Mesenteric fat pad (tissue), 1 donor: Measurements from ENCODE around the gene RNU1-3. TPM values are rescaled to one million over a fixed set of nuclear protein-coding genes. Genes with fewer than 3 reads are reported as not detected.

Source experiments
- DNase-seq: peaks from one replicate; pipeline ENCODE4 v3.0.0-alpha.2; 2020; ENCODE audit warnings: low spot score
- total RNA-seq: library from RNA; stranded (reverse); fragmentation: NEBNext Ultra II Directional; extraction: Animal tissue kit (Norgen Biotek cat#: 25700); gene quantifications from one replicate; pipeline ENCODE4 v1.2.1, GENCODE V29; 2021
- donor health status: DM: yes; HTN: yes; CAD: no.

Gene RNU1-3
- total RNA-seq, 1 donor from 2014 or later: 6,165 TPM

DNA sequence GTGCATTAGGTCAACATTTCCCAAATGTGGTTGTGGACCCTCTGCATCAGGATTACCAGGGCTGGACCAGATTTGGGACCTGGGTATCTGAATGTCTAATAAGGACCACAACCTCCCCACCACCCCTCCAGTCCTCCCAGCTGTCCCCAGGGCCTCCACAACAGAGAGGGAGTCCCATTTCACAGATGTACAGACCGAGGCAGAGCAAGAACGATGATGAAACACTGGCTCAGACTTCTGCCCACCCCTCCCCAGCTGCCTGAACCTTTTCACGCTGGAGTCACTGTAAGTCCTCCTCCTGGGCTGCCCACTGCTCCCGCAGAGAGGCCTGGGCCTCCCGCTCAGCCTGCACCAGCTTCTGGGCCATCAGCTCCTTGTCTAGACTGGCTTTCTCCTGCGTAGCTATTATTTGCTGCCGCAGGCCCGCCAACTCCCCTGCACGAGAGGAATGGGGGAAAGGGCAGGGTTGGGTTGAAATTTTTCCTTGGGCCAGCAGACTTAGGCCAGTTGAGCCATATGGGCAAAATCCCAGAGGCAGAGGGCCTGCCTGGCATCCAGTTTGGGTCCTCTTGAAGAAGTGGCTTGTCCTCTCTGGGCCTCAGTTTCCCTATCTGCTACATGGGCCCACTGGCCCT is 45.0 kb downstream of the RNU1-3 start:
- DNase-seq: peak; percentile 91

DNA sequence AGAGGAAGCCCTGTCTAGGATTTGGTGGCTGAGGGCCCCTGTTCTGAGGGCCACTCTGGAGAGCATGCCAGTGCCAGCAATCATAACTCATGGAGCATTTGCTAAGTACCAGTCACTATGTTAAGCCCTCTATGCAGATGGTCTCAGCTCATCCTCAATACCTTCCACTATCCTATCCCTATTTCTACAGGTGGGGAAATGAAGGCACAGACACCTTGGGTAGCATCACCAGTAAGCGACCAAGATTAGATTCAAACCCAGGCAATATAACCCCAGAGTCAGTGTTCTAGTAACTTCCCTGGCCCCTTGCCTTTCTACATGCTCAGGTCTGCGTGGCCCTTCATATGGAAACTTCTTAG is 45.5 kb downstream of the RNU1-3 start:
- DNase-seq: no peak

DNA sequence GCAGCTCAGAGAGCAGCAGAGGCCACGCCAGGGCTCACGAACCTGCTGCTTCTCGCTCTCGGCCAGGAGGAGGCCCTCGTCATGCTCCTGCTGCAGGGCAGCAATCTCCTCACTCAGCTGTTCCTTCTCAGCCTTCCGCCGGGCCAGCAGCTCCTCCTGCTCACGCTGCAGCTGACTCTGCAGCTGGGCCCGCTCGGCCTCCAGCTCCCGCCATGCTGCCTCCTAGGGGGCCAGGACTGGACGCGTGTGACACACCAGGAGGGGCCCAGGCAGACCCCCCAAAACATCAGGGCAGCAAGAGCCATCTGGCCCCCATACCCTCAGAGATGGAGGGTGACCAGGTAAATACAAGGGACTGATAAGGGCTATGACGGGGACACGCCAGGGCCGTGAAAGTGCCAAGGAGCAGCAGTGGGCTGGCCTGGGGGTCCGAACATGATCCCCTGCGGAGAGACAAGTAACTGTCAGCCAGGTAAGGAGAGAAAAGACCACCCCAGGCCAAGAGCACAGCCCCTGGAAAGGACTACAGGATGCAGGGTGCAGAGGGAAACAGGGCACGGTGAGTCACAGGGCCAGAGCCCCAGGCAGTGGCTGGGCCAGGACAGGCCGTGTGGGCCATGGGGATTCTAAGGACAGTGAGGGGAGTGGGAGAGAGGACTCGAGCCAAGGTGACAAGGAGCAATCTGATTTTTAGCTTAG is 46.8 kb downstream of the RNU1-3 start:
- peak; percentile 92 for DNase-seq

DNA sequence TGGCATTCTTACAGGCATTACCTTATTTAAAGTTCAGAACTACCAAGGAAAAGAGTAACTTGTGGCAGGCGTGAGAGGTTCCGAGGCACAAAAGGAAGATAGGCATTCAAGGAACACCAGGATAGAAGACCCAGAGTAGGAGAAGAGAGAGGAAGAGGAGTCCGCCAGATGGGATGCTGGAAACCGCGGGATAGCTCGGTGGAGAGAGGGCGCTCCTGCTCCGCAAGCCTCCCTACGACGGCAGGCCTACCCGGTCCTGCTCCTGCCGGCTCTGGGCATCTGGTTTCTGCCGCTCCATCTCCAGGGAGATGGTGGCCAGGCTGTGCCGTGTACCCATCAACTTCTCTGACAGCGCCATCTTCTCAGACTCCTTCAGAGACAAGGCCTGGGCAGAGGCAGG is 48.0 kb downstream of the RNU1-3 start:
- peak; percentile 90 for DNase-seq

DNA sequence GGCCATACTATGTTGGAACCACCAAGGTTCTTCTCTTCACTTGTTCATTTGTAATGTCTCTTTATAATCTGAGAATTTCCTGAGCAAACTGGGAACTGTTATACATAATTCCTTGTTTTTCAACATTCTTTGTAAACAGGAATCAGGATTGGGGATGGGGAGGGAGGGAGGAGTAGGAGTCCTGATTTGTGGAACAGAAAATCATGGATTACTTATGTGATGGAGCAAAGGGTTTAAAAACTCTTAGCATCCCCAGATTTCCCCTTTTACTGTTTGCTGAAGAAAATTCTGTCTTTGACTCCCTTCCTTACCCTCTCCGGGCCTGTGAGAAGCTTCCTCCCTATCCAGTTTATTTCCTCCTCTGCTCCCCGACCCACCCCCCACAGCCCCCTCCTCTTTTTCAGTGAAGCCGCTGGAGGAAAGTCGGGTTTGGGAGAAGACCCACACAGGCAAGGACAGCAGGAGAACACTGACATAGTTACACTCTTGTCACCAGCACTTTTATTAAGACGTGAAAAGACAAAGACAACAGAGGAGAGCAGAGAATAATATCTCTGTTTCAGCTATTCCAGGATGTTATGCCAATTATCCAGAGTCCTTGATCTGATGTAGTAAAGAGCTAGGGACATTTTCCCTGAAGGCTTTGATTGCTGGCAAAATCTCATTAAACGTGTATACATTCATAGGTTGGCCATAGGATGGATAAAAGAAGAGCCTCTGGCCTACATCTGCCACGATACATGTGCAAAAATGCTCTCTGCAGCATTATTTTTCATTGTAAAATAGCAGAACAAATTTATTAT is 48.8 kb downstream of the RNU1-3 start:
- DNase-seq: no peak

DNA sequence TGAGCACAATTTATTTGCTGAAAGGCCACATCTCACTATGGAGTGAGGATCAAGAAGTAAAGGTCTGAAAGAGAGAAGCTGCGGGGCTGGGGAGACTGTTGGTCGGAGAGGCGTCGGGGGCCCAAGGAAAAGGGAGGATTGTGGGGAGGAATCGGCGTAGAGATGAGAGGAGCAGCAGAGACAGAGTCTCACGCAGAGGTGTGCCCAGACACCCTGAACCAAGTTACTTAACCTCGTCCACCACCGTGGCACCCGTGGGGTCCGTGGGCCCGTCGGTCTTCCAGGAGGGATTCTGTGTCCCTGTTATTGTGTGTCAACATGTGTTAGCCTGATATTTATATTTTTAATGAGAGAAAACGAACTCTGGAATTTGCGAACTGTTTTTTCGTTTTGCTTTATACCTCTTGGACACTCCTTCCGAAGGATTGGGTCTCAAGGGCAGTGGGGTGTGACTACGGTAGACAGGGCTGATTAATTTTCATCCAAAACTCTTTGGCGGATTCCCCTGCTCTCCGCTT is 49.6 kb downstream of the RNU1-3 start:
- peak; percentile 91 for DNase-seq

Other genes starting within 250 kb of the RNU1-3 start
- gene SPATA21, start 229.5 kb downstream of the RNU1-3 start, total RNA-seq: not detected
- 49.7 TPM for gene NECAP2, start 226.2 kb downstream of the RNU1-3 start, total RNA-seq
- 6,165 TPM for gene RNU1-1, start 152.7 kb downstream of the RNU1-3 start, total RNA-seq
- 25.8 TPM for gene NBPF1, start 53.4 kb downstream of the RNU1-3 start, total RNA-seq
- gene RNU1-4, start 73.6 kb upstream of the RNU1-3 start, total RNA-seq: 6,165 TPM
- gene RNU1-2, start 229.0 kb upstream of the RNU1-3 start, total RNA-seq: 6,165 TPM